Midbrain (tissue), 1 donor: ENCODE data around the gene FGD2.
"Not testable (repeated sequence)": the region's sequence is repeated elsewhere in the genome, so short reads cannot be mapped to it uniquely, and the experiment has no call there.

Experiments
- DNase-seq: peaks from one replicate; lab custom pipeline; 2025; lab: John Stamatoyannopoulos, UW

Gene FGD2

DNA sequence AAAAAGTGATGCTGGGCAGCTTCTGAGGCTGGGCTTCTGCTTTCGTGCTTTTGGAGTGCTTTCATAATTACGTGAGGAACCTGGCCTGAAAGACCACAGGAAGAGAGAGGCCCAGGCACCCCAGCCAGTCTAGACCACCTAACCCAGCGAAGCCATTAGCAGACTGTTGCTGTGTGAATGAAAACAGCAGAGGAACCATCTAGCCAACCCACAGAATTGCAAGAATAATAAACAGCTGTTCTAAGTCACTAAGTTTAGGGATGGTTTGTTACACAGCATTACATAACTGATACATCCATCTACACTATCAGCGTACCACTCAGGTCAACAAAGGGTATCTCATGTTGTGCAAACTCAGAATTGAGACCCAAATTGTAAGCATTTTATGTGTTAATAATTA lies 34.5 kb downstream of the FGD2 start:
- no peak for DNase-seq

DNA sequence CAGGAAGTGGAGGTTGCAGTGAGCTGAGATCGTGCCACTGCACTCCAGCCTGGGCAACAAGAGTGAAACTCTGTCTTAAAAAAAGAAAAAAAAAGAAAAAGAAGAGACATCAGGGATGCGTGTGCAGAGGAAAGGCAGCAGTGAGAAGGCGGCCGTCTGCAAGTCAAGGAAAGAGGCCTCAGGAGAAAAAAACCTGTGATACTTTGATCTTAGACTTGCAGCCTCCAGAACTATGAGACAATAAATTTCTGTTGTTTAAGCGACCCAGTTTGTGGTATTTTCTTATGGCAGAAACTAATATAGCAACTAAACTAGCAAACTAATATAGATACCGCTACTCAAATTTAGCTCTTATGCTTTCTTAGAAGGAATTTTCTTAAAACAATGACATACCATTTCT lies 36.1 kb downstream of the FGD2 start:
- no peak for DNase-seq

DNA sequence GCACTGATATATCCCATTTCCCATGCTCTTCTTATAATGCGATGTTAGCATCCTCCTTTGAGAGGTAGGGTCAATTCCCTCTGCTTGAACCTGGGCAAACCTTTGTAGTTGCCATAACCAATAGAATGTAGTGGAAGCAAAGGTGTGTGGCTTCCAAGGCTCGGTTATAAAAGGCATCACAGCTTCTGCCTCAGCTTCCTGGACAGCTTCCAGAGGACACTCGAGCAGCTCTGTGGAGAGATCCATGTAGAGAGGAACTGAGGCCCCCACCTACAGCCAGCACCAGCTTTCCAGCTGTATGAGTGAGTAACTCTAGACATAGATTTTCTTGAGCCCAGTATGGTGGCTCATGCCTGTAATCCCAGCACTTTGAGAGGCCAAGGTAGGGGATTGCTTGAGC lies 36.7 kb downstream of the FGD2 start:
- DNase-seq, result no peak

DNA sequence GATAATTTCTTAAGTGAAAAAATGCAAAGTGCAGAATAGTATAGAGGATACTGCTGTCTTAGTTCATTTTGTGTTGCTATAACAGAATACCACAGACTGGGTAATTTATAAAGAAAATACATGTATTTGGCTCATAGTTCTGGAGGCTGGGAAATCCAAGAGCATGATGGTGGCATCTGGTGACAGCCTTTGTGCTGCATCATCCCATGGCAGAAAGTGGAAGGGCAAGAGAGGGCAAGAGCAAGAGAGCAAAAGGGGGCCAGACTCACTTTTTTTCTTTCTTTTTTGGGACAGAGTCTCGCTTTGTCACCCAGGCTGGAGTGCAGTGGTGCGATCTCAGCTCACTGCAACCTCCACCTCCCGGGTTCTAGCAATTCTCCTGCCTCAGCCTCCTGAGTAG lies 37.6 kb downstream of the FGD2 start:
- not testable (repeated sequence) for DNase-seq

DNA sequence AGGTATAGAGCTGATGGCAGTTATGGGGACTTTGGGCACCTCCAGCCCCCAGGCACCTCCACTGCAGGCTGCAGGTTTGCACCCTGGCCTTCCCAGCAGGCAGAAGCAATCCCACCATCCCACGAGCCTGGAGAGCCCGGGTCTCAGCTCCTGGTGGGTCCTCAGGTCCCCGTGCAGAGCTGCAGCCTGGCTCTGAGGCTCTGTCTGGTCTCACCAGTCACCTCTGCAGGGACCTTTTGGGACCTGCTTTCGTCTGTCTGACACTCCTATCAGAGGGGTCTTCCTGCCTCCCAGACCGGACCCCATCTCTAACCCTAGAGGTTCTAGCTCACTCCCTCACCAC lies 41.9 kb downstream of the FGD2 start:
- DNase-seq, result no peak

DNA sequence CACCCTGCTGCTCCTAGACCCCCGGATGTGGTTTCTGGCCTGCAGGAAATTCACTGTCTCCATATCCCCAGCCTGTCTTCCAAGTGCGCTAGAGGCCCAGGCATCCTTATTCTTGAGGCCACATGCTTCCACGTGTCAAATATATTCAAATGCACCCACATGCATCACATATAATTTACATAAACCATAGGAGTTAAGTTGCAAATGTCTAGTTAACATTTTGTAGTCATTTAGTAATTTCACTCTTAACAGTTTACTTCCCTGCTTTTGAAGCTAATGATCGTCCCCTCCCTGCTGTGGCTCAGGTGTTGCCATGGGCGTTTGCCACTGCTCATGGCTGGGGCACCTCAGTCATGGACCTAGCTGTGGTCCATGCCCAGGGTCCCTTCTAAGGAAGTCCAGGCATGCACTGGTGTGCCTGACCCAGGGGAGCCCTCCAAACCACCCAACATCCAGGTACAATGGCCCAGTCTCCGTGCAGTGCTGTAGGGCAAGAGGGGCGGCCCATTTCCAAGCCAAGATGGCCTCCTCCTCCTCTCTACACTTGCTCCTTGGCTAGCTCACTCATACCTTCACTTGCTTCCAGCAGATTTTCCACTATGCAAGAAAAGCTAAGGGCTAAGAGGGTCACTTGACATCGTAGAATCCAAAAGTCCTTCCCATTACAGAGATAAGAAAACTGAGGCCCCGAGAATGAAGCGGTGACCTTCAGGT lies 42.4 kb downstream of the FGD2 start:
- no peak for DNase-seq

DNA sequence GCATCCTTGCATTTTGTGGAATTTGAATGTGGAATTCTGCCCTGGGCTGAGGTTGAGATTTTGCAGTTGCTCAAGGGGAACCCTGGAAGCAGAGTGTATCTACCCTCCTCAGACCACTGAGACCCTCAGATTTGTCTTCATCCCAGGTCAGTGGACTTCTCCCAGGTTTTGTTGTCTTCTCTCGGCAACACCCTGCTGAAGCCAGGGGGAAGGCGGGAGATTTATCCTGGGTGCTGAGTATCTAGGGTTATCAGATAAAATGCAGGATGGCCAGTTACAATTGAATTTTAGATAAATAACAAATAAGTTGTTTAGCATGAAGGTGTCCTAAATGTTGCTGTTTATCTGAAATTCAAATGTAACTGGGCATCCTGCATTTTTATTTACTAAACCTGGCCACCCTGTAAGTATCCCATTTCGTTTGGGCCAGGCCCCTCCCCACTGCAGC lies 43.0 kb downstream of the FGD2 start:
- no peak for DNase-seq

DNA sequence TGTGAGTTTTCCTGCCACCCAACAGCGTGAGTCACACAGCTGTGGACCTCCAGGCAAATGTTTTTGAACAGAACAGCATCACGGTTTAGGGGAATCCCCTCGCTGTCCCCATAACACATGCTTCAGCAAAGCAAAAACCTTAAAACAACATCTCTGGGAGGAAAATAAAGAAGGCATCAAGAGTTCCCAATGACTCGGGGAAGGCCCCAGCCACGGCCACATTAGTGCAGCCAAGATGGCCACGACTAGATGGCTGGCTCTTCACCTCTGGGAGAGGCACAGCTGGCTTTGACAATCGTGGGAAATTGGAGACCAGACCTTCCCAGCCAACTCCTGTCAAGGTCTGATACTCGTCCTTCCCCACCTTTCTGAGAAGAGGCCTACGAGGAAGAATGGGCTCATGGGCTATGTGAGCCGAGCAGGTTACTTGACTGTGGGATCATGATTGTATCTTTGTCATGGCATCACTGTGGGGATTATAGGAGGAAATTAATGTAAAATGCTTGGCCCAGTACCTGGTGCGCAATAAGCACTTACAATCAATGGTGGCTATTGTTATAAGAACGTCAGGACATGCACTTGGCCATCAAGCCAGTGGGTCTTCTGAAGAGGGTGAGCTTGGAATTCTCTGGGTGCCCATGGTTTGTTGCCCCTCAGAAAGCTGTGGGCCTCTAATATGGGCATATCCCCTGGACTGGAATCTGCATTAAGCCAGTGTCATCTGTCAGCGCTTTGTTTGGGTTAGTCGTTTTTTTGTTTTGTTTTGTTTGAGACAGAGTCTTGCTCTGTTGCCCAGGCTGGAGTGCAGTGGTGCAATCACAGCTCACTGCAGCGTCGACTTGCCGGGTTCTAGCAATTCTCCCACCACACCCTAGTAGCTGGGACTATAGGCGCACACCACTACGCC lies 43.6 kb downstream of the FGD2 start:
- no peak for DNase-seq

DNA sequence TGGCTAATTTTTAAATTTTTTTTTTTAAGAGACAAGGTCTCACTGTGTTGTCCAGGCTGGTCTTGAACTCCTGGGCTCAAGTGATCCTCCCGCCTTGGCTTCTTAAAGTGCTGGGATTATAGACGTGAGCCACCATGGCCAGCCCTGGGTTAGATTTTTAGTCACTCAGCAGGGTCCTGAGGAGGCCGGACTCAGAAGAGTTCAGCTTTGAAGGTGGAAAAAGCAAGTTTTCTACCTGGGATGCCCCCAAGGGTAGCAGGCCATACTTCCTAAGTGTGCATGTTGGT lies 44.2 kb downstream of the FGD2 start:
- no peak for DNase-seq

DNA sequence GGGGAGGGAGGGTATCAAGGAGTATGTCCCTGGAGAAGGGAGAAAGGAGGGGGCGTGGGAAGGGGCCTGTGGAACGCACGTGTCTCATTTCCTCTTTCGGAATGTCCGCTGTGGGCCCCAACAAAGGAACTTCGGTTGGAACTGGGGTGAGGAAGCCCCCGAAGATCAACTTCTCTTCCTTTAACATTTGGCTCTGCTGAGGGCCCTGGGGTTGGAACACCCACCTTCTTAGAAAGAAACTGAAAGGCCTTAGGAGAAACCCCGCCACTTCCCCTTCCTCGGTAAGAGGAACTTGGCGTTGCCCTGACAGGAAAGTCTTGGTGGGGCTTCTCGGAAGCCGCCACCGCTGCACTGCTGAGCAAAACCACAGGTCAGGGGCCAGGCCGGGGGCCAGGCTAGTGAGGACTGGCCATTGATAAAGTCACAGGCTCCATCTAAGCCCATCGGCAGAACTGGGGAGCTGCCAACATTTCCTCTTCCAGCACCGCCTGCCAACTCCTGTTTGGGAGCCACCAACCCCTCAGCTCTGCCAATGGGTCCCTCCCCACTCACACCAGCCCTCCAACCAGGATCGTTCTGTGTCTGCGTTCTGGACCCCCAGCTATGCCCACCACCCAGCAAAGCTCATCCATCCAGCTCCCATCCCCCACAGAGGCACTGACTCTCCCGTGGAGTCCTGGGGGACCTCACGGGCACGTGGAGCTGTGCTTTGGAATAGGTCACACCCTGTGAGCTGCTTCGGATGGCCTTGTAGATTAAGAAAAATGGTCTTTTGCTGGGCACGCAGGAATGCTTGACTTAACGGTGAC lies 44.8 kb downstream of the FGD2 start:
- DNase-seq, result peak; percentile 28

DNA sequence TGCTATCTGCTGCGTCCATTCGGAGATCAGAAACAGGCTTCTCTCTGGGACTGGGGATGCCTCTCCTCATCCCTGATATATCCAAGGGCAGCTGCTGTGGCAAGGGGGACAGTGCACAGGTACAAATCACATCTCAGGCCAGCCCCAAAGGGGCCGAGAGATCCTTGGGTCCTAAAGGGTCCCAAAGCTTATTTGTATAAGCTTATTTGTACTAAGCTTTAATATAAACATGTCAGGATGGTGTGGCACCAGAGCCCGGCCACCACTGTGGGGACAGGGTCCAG lies 45.3 kb downstream of the FGD2 start:
- DNase-seq, result no peak

DNA sequence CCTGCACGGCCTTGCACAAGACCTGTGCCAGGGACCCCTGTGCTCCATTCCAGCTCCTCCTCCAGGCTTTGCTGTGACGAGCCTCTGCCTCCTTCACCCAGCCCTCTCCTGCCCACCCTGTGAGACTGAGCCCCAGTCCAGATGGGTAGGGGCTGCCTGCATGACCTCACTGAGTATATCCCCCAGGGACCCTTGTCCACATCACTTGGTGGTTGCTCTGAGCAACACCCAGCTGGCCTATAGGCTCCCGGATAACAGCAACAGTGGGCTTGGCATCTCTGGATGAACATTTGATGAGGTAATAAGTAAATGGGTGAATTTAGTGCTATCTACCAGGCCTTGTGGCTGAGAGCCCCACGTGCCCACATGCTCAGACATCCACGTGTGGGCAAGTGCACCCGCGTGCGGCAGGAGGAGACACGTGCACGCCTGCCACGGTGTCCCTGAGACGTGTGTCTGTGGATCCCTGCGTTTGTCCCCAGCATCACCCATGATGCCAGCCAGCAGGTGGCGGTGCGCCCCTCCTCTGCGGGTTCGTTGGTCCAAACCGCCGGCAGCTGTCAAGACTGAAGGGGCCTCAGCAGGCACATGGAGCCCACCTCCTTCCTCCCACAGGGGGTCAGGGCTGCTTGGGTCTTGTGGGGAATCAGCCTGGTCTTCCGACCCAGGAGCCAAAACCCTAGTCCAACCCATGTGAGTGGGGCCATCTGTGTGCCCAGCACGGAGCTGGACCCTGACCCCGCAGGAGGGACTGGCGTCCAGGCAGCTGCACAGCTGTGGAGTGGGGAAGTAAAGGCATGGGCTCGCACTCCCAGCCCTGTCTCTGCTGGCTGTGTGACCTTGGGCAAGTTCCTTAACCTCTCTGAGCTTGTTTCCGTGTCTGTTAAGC lies 45.9 kb downstream of the FGD2 start:
- DNase-seq, result peak; percentile 82

DNA sequence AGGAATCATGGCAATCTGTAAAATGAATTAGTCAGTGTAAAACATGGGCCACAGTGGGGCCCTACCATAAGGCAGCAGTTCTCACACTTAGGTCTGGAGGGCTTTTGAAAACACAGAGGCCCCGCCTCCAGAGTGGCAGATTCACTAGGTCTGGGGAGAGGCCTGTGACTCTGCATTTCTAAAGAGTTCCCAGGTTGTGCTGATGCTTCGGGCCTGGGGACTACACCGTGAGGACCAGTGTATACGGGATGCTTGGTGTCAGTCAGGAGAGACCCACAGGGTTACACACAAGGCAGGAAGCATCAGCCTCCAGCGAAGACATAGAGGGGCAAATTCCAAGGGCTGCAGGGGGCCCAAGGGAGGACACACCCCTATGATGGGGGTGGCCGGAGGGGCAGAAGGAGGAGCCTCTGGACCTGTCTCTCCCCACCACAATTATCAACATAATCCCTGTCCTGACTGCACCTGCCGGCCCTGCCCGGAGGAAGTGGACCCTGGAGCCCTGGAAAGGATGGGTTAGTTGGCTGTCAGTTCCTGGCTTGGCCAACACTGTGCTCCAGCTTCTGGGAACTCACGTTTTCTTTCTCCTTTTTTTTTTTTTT lies 46.7 kb downstream of the FGD2 start:
- DNase-seq, result no peak

DNA sequence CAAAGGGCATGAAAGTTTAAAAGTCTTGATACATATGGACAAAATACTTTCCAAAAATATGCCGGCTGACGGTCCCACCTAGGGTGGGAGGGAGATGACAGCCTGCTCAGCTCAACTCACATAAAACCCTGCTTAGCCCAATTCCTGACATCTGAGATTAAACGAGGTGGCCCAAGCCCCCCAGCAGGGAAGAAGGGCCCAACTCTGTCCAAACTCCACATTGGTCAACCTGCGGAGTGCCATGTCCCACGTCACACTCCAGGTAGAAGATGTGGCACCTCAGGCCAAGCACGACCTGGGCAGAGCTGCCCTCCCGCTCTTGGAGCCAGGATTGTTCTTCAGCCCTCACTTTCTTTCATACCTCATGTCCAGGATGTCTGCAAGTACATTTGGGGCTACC lies 48.2 kb downstream of the FGD2 start:
- no peak for DNase-seq

DNA sequence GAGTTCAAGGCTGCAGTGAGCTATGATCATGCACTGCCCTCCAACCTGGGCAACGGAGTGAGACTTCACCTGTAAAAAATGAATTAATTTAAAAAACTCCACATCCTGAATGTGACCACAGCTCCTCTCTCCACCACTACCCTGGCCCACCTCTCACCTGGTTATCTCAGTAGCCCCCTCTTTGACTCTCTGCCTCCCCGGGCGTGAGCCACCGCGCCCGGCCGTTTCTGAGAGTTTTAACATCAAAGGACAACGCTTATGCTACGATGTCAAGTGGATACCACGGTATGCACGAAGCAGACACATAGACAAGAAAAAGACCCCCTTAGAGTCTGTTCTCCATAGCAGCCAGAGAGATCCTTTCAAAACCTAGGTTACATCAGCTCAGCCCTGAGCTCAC lies 48.7 kb downstream of the FGD2 start:
- no peak for DNase-seq

DNA sequence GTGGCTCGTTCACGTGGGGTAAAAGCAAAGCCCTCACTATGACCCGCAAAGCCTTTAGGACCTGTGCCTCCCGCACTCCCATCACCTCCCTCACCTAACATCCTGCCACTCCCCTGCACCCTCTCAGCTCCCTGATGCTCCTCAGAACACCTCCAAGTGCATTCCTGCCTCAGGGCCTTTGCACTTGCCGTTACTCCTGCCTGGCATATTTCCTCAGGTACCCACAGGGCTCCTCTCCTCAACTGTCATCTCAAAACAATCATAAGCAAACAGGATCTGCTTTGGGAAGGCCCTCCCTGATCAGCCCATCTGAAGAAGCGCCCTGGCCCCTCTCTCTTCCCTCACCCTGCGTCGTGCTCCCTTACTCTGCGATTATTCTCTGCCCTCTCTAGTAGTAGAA lies 49.1 kb downstream of the FGD2 start:
- DNase-seq, result no peak

DNA sequence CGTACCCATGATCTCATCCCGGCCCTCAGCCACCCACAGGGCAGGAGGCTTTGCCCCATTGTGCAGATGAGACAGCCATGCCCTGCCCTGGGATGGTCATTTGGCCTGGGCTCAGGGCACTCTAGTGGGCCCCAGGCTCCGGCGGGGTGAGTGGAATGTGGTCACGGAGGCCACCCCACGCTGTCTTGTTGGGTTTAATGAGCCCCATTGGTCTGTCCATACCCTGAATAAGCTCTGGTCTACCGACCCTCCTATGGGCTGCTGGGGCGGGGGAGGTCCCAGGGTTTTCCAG lies 50.6 kb downstream of the FGD2 start:
- DNase-seq, result no peak

DNA sequence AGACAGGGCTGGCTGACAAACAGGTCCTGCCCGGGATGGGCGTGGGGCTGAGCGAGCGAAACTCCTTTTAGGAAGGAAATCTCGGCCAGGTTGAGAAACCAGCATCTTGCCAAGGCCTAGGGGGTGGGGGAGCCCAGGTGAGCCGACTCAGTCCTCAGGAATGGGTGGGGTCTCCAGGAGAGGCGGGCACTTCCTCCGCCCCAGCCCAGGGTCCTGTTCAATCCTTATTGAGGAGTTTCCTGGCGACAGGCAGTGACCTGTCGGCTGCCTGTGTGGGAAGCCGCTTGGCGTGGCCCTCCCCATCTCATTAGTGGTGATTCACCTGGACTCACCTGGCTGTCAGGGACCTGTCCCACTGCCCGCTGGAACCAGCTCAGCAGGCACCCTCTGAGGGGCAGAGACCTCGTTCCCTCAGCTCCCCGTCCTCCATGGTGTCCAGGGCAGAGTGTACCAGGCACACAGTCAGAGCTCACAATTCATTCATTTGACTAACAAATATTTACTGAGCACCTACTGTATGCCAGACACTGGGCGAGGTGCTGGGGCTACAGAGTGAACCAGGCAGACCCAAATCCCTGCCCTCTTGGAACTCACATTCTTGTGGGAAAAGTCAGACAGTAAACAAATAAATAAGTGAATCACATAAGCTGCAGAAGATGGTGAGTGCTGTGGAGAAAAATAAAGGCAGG lies 51.1 kb downstream of the FGD2 start:
- DNase-seq, result no peak

DNA sequence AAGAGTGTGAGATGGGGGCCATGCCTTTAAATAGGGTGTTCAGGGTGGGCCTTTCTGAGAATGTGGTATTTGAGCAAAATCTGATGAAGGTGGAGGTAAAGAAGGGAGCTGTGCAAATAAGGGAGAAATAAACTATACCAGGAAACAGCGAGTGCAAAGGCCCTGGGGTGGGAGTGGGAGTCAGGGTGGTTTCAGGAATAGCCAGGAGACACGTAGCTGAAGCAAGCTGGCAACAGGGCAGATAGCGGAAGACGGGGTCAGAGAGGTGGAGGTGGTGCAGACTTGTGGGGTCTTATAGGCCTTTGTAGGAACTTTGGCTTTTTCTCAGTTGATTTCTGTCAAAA lies 51.6 kb downstream of the FGD2 start:
- DNase-seq, result no peak

DNA sequence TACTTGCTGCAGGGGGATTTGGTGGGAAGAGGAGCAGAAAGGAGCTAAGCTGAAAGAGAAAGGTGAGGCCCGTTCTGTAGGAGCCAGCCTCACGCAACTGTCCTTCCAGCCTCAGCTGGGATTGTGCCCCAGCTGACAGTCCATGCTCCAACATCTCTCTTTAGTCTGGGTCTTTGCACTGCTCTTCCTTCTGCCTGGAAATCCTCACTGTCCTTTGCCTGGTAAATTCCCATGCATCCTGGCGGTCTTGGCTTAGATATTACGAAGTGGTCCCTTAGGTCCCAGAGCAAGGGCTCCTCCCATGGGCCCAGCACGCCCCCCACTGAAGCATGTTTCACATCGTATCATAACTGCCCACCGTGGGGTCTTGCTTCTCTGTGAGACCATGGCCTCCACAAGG lies 52.2 kb downstream of the FGD2 start:
- DNase-seq, result no peak

DNA sequence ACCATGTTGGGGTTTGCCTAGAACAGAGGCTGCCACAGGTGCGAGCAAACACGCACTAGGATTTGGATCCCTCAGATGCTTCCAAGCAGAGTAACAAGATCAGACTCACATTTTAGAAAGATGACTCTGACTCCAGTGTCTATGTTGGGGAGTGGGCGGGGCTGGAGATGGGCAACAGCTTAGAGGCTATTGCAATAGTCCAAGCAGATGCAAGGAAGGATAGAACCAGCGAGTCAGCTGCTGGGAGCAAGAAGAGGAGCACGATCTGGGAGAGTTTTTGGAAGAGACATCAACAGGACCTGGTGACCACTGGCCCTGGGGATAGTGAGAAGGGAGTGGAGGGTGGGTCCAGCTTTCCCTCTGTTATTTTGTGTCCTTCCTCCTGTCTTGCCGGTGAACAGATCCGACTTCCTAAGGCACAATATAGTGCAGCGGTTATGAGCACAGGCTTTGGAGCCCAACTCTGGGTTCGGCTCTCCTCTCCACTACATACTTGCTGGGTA lies 52.7 kb downstream of the FGD2 start:
- no peak for DNase-seq
